Activated naive CD4-positive, alpha-beta T cell treated with anti-CD3 and anti-CD28 coated beads, Interleukin-2, amount 10 ng/mL, durations not matched to agents 7 days and 5 days (primary cell): ENCODE measurements around the gene TSPAN32.

ENCODE experiments used
- CTCF ChIA-PET: fragments of 350-600 bp; sonication (Branson Sonifier 250); formaldehyde crosslinking; loops from one replicate; lab custom pipeline; 2021; ENCODE audit warnings: antibody characterized with exemption; lab: Charles Lee
- DNase-seq: peaks from one replicate; pipeline ENCODE4 v3.0.0-alpha.2; 2020
- H3K27ac Mint-ChIP-seq: one replicate; pipeline ENCODE4 v1.8.0; 2021; ENCODE audit warnings: mild to moderate bottlenecking, moderate library complexity, mixed read lengths
- H3K27me3 Mint-ChIP-seq: one replicate; pipeline ENCODE4 v1.8.0; 2021; ENCODE audit warnings: mild to moderate bottlenecking, mixed read lengths
- H3K36me3 Mint-ChIP-seq: one replicate; pipeline ENCODE4 v1.8.0; 2021; ENCODE audit warnings: mixed read lengths
- H3K4me1 Mint-ChIP-seq: one replicate; pipeline ENCODE4 v1.8.0; 2021; ENCODE audit warnings: mixed read lengths
- H3K4me3 Mint-ChIP-seq: one replicate; pipeline ENCODE4 v1.8.0; 2021; ENCODE audit warnings: mild to moderate bottlenecking, moderate library complexity, mixed read lengths
- H3K9me3 Mint-ChIP-seq: one replicate; pipeline ENCODE4 v1.8.0; 2021; ENCODE audit warnings: mixed read lengths

TSPAN32 gene

DNA sequence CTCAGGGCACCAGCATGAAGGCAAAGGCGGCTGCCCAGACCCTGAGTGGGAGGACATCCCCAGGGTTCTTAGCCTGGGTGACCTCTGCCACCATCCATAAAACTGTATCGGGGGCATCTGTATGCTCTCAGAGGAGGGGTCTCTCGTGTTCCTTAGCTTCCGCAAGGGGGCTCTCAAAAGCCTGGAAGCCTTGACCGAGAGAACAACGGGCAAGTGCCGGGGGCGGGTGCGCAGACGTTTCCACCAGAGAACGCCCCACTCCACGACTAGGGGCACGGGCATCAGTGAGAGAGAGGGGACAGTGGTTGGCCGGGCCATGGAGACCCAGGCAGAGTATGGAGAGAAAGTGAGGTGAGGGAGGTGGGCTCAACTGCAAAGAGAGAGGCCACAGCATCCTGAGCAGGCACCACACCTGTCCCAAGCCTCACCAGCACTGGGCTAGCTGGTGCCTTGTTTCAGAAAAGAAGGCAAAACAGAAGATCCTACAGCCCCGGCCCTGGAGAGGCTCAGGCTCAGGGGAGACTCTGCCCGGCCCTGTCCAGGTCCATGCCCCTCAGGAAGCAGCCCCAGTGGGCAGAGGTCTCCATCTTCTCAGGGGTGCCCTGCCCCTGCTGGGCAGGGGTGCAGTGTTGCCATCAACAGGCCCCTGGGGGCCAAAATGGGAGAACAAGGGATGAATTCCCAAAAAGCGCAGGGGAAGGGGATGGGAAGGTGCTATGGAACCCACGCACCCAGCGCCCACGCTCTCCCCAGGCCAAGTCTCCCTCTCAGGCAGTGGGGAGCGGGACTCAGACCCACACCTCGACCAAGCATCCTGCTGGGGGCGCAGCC is 5.9 kb downstream of the TSPAN32 start:
- Mint-ChIP-seq H3K4me3 (no peak overlapping the region), H3K27me3 (no peaks in the 10 kb centered on the region), H3K4me1 (peaks cover 43% of the 10 kb centered on the region), H3K27ac (no peak overlapping the region), H3K36me3 (peaks cover 6% of the 10 kb centered on the region), H3K9me3 (no peaks in the 10 kb centered on the region)
- CTCF ChIA-PET: interaction anchor here (1.3 to 5.2 kb wide), 2 partner anchors 101 to 224 kb away, joined by 3 to 22 read pairs; no protein-coding TSS in a partner anchor
- DNase-seq: peak; percentile 18

DNA sequence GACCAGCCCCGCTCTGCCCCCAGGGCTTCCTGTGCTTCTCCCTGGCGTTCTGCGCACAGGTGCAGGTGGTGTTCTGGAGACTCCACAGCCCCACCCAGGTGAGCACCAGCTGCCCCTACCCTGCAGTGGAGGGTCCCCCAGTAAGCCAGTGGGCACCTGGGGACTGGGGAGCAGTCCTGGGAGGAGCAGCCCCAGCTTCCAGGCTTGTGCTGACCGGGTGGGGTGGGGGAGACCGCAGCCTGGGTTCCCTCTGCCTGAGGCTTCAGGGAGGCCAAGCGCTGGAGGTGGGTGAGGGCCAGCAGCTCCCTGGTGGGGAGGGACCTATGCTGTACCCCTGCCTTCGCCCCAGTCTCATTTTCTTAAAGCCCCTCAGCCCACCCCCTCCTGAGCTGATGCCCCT is 6.9 kb downstream of the TSPAN32 start:
- CTCF ChIA-PET: interaction anchor here (1.4 to 2.6 kb wide), 2 partner anchors 112 to 119 kb away, joined by 3 to 16 read pairs; no protein-coding TSS in a partner anchor
- Mint-ChIP-seq H3K36me3 (peaks cover 6% of the 10 kb centered on the region), H3K4me1 (peaks cover 34% of the 10 kb centered on the region), H3K4me3 (no peak overlapping the region), H3K27ac (no peak overlapping the region), H3K27me3 (no peaks in the 10 kb centered on the region), H3K9me3 (no peaks in the 10 kb centered on the region)
- DNase-seq: peak; percentile 17

DNA sequence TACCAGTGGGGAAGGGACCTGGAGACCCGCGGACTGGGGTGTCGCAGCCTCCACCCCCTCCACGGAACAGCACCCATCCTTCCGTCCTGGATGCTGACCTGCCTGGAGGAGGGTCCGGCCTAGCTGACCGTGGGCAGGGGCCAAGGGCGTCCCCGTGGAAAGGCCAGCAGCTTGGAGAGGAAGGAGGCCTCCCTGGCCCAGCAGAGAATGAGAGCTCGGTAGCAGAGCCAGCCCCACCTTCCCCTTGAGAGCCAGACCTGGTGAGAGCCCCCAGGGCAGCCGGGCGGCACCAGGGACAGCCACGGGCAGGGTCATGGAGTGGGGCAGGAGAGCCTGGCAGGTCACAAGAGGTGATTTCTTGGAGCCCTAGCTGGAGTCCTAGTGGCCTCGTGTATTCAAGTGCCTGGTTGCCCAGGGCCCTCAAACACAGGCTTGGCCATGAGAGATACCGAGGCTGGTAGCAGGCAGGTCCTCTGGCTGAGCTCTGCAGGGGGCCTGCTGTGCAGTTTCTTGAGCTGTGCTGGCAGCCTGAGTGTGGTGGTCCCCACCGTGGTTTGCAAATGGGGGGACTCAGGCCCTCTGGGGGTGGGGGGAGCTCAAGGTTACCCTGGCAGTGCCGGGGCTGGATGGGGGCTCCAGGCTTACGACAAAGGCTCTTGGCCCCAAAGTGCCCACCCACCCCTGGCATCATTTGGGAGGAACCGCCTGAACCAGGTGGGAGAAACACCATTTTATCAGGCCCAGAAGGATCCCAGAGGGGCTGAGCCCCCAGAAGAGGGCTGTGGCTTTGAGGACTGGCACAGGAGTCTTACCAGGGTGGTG is 7.6 kb downstream of the TSPAN32 start:
- Mint-ChIP-seq H3K27me3 (no peaks in the 10 kb centered on the region), H3K4me1 (peaks cover 27% of the 10 kb centered on the region), H3K27ac (no peak overlapping the region), H3K9me3 (no peaks in the 10 kb centered on the region), H3K36me3 (peaks cover 4% of the 10 kb centered on the region), H3K4me3 (no peak overlapping the region)
- CTCF ChIA-PET: interaction anchor here (0.9 to 2.6 kb wide), 3 partner anchors 8 to 118 kb away, joined by 3 to 16 read pairs (median 3); partner anchors contain the start of genes C11orf21 and TSPAN32
- peak; percentile 19 for DNase-seq

DNA sequence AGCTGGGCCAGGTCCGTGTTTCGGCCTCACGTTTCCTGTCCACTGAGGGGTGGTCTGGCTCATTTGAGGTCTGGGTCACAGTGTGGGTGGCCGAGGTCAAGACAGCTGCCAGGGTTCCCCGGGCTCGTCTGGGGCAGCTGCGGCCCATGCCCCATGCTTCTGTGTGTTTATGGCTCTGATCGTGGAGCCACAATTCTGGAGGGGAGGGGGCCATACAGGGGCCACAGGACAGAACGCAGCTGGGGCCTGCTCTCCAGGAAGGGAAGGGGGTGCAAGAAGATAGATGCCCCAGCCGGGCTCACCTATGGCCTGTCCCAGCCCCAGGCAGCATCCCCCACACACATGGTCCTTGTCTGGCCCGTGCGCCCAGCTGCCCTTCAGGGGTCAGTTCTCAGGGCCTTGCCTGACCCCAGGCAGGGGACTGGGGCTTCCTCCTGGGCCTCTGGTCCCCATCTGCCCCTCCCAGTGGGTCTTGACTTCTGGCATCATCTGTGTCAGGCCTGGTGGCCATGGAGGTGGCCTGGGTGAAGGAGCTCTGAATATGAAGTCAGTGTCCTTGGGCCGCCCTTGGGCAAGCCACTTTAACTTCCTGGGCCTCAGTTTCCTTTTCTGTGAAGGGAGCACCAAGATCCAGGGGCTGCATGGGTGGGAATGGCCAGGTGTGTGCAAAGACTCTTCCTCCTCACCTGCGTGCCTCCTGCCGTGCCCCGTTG is 8.4 kb downstream of the TSPAN32 start:
- peaks cover 1% of the 10 kb centered on the region for H3K36me3 Mint-ChIP-seq
- no peak overlapping the region for H3K4me3 Mint-ChIP-seq
- H3K4me1 Mint-ChIP-seq: peaks cover 21% of the 10 kb centered on the region
- CTCF ChIA-PET: interaction anchor here (0.9 to 2.6 kb wide), 4 partner anchors 9 to 124 kb away, joined by 3 to 16 read pairs (median 3); partner anchors contain the start of genes C11orf21 and TSPAN32
- H3K27me3 Mint-ChIP-seq: peaks cover 4% of the 10 kb centered on the region
- H3K9me3 Mint-ChIP-seq: no peaks in the 10 kb centered on the region
- H3K27ac Mint-ChIP-seq: no peak overlapping the region
- DNase-seq: peak; percentile 13

DNA sequence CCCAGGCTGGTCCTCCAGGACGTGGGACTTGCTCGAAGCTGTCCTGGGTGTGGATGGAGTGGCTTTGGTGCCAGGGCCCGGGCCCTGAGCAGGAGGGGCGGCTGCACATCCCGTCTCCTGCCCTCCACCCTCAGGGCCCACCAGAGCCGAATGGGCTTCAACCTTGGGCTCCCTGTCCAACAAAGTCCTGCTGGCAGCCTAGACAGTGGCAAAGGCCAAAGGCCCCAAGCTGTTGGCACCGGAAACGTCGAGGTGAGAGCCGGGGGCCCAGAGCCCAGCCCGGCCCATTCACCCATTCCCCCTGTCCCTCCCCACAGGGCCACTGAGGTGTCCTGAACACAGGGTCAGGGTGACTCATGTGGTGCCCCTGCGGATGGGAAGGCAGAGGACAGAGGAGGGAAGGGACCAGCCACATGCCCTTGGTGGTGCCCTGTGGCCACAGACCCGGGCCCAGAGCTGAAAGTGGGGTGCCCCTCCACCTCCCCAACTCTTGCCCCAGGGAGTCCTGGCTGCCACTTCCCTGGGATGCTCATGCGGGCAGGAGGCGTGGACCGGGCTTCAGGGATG is 9.1 kb downstream of the TSPAN32 start:
- Mint-ChIP-seq H3K36me3 (peaks cover 1% of the 10 kb centered on the region), H3K4me1 (peaks cover 14% of the 10 kb centered on the region), H3K4me3 (no peak overlapping the region), H3K9me3 (no peaks in the 10 kb centered on the region), H3K27ac (no peak overlapping the region), H3K27me3 (peaks cover 4% of the 10 kb centered on the region)
- peak; percentile 18 for DNase-seq
- CTCF ChIA-PET: interaction anchor here (0.9 to 2.6 kb wide), 3 partner anchors 109 to 222 kb away, joined by 3 to 16 read pairs (median 3); no protein-coding TSS in a partner anchor

DNA sequence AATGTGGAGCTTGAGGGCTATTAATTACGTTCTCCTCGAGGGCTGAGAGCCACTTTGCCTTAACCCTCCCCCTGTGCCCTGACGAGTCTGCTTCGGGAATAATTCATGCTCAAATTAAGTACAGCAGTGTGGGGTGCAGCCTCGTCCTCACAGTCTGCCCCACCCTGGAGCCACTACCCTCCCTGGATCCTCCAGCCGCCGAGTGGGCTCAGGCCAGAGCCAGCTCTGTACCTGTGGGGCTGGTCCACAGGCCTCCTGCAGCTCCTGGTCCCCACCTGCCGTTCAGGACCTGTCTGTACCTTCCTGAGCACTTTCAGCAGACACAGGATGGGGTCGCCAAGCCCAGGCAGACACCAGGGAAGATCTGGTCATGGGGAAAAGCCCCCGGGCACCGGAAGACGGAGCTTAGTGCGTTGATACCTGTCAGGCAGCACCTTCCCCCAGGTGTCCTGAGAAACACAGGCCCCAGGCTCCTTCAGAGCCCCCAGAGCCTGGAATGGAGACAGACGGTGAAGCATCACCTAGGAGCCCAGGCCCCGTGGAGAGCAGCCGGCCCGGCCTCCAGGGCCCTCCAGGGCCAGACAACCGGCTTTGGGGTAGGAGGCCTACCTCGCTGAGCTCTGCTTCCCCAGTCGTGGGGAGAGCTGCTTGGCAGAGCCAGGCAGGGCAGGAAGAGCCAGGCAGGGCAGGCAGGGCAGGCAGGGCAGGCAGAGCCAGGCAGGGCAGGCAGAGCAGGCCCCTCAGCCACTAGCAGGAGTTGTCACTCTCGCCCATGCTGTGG is 9.7 kb downstream of the TSPAN32 start:
- H3K4me1 Mint-ChIP-seq: peaks cover 8% of the 10 kb centered on the region
- H3K9me3 Mint-ChIP-seq: no peaks in the 10 kb centered on the region
- no peak overlapping the region for H3K4me3 Mint-ChIP-seq
- peaks cover 1% of the 10 kb centered on the region for H3K36me3 Mint-ChIP-seq
- peaks cover 4% of the 10 kb centered on the region for H3K27me3 Mint-ChIP-seq
- peak; percentile 8 for DNase-seq
- no peak overlapping the region for H3K27ac Mint-ChIP-seq
- CTCF ChIA-PET: interaction anchor here (1.0 kb wide), 1 partner anchor 221 kb away, joined by 3 read pairs; no protein-coding TSS in a partner anchor

DNA sequence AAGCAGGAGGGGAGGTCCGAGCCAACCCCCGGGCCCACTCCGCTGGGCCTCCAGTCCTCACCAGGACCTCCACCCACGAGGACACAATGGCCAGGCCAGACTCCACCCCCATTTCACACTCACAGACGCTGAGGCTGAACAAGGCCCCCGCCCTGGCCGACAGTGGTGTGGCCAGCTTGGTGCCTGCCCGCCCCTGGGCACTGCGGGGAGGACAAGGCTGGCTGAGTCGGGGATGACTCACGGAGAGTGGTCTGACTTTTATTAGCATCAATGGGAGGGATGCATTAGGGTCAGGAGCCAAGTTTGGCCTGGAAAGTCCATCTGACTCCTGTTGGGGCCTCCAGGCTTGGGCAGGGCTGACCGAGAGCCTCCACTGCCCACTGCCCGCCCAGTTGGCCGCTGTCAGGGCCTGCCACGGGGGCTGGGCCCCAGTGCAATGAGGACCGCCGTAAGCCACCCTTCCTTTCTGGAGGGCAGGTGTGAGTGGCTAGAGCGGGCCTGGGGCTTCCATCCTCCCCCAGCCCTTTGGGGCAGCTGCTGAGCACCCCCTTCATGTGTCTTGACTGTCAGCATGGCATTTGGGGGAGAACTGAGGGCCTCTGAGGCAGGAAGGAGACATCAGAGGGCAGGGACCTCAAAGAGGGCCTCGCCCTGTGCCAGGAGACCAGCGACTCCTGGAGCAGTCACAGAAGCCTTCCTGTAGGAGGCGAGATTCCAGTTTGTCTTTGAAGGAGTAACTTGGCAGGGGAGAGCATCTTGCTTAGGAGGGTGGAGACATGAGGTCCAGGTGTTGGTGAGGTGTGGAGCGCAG is 10.6 kb downstream of the TSPAN32 start:
- Mint-ChIP-seq H3K4me1 (peaks cover 3% of the 10 kb centered on the region), H3K36me3 (peaks cover 1% of the 10 kb centered on the region), H3K9me3 (no peaks in the 10 kb centered on the region), H3K27ac (peak overlapping the region; percentile 49), H3K27me3 (peaks cover 9% of the 10 kb centered on the region), H3K4me3 (no peak overlapping the region)
- CTCF ChIA-PET: interaction anchor here (1.0 kb wide), 1 partner anchor 221 kb away, joined by 3 read pairs; no protein-coding TSS in a partner anchor
- DNase-seq: peak; percentile 16

DNA sequence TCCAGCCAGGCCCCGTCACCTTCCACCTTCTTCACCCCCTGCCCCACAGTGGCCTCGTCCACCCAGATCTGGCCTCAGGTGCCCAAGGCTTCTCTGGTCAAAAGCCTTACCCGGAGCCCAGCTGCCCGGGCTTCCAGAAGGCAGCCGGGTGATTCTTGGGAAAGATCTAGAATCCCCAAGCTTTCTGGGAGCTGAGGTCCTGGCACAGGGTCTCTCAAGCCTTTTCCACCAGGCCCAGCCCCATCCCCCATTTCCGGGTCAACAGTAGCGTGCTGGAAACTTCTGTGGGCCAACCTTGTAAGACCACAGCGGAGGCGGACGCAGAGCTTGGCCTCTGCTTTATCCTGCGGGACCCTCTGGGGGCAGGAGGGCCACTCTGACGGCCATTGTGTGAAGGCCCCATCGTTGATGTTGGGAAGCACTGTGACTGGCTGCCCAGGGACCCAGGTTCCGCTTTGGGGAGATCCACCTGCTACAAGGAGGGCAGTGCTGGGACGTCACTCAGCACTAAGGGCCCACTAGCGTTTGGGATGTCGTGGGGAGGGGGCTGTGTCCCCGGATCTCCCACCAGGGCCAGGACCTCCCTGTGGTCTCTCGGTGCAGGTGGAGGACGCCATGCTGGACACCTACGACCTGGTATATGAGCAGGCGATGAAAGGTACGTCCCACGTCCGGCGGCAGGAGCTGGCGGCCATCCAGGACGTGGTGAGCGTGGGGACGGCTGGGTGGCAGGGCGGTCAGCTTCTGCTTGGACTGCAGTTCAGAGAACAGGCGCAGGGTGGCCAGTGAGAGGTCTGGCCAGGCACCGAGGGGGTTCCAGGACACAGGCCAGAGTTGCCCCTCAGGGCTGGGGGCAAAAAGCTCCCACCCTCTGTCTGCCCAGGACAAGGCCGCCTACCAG is 11.5 kb downstream of the TSPAN32 start:
- no peaks in the 10 kb centered on the region for H3K9me3 Mint-ChIP-seq
- no peak overlapping the region for H3K4me3 Mint-ChIP-seq
- peaks cover 15% of the 10 kb centered on the region for H3K27me3 Mint-ChIP-seq
- DNase-seq: peak; percentile 17
- H3K4me1 Mint-ChIP-seq: no peaks in the 10 kb centered on the region
- no peak overlapping the region for H3K27ac Mint-ChIP-seq
- H3K36me3 Mint-ChIP-seq: no peaks in the 10 kb centered on the region
- CTCF ChIA-PET: no interaction called here

DNA sequence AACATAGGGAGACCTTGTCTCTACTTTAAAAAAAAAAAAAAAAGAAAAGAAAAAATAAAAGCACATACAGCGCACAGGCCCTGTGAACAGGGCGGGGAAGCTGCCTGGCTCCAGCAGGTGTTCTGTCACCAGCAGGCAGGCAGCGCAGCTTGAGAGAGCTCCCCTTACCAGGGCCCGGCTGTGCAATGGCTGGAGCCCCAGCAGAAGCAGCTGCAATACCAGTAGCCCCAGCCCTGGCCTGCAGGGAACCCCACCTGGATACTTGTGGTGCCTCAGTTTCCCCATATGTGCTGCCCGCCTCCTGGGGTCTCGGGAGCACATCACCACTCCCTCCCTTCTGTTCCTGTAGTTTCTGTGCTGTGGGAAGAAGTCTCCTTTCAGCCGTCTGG is 12.3 kb downstream of the TSPAN32 start:
- H3K4me3 Mint-ChIP-seq: no peak overlapping the region
- H3K36me3 Mint-ChIP-seq: no peaks in the 10 kb centered on the region
- H3K9me3 Mint-ChIP-seq: no peaks in the 10 kb centered on the region
- H3K27me3 Mint-ChIP-seq: peaks cover 15% of the 10 kb centered on the region
- CTCF ChIA-PET: interaction anchor here (0.8 kb wide), 1 partner anchor 8 kb away, joined by 6 read pairs; no protein-coding TSS in a partner anchor
- peak; percentile 20 for DNase-seq
- no peaks in the 10 kb centered on the region for H3K4me1 Mint-ChIP-seq
- H3K27ac Mint-ChIP-seq: no peak overlapping the region

DNA sequence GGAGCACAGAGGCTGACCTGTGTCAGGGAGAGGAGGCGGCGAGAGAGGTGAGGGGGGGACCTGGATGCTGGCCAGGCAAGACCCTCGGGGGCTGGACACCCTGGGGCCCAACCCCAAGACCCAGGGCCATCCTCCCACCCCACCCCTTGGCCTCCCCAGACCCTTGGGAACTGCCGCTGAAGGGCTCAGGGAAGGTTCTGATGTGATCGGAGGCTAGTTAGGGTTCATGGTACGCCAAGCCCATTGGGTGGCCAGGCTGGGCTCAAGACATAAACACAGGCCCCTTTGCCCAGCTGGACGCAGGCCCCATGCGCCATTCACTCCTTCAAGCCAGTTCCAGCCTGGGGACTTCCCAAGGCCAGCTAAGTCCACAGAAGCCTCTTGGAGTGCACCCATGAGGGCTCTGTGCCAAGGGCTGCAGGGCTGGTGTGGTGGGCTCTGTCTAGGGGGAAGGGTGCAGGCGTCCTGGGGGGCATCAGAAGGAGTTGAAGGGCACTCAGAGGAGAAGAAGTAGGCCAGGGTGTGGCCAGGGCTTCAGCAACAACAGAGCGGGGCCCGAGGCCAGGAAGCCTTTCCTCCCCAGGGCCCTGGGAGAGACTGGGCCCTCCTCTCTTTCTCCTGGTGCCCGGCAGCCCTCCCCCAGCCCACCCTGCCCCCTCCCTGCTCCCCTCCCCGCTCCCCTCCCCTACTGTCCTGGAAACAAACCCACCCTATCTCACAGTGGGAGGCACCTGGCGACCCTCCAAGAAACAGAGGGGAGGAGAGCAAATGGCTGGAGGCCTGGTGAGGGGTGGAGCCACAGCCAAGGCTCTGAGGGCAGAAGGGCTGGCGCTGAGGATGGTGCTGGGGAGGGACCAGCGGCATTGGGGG is 12.9 kb downstream of the TSPAN32 start:
- Mint-ChIP-seq H3K36me3 (no peaks in the 10 kb centered on the region), H3K4me3 (no peak overlapping the region), H3K9me3 (no peaks in the 10 kb centered on the region), H3K4me1 (no peaks in the 10 kb centered on the region), H3K27ac (no peak overlapping the region), H3K27me3 (peaks cover 15% of the 10 kb centered on the region)
- CTCF ChIA-PET: interaction anchor here (0.8 kb wide), 1 partner anchor 9 kb away, joined by 6 read pairs; no protein-coding TSS in a partner anchor
- peak; percentile 17 for DNase-seq
